GM19328 (cell line): ENCODE measurements around the gene BRD3OS.
"Not testable (repeated sequence)": the region's sequence is repeated elsewhere in the genome, so short reads cannot be mapped to it uniquely, and the experiment has no call there.

Source experiments
- ATAC-seq: cut with Tn5 transposase; IDR thresholded peaks from one replicate; pipeline ENCODE4 v1.9.1; 2021; ENCODE audit warnings: mild to moderate bottlenecking, moderate library complexity; ENCODE audit not compliant: unreplicated experiment

The BRD3OS gene

DNA sequence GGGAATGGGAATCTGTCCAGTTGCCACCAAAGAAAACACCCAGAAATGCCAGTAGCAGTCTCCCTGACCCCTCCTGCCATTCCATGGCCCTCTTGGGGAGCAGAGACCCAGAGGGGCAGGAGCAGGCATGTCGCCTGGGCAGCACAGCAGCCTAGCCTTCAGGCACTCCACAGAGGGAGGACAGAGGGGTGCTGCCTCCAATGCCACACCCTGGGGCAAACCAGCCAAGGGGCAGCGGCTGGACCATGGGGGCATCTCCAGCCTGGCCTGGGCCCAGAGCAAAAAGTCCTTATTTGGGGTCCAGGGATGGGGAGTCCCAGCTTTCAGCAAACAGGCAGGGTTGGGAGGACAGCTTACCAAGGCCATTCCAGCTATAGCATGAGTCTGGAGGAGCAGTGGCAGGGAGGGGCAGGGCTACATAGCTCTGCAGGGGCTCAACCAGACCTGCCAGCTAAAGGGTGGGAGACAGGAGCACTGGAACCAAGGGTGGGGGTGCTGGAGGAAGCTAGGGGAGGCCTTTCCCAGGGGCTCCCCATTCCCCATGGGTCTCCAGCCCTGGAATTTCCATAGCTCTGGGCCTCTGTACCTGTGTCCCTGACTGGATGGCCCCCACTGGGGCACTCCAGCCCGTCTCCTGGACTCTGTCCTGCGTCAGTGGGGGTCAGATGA is 35.9 kb downstream of the BRD3OS start:
- no peak for ATAC-seq

DNA sequence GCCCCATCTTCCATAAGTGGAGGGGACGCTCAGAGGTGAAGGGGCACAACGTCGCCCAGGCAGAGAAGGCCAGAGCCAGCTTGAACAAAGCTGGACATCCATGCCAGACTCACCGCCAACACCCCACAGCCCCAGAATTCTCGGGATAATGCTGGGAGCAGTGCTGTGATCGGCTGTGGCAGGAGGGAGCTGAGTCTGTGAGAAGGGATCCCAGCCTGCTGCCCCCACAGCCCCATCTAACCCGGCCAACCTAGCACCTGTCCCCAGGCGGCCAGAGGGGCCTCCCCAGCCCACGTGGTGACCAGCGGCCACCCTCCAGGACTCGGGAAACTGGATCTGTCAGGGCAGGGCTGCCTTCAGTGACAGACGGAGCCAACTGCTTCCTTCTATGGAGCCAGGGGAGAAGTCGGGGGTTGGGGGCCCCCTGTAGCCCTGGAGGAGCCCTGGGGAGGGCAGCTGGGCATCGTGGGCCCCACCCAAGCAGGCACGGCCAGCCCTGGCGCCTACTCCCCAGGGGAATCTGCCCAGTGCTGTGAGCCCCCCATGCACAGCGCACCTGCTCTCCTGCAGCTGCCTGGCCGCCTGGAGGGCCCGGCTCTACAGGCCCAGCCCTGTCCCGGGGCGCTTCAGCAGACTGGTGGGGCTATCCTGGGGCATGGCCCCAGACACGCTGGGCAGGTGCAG is 36.5 kb downstream of the BRD3OS start:
- ATAC-seq = no peak

- no peak for ATAC-seq
Measured at GRCh38 chr9:134062461-134063087, 37.3 kb downstream of the BRD3OS start.

GRCh38 chr9:134063088-134063570 is 37.8 kb downstream of the BRD3OS start:
- ATAC-seq = no peak

GRCh38 chr9:134063571-134064450 is 38.5 kb downstream of the BRD3OS start:
- ATAC-seq = no peak

- no peak for ATAC-seq
Measured at GRCh38 chr9:134064711-134065110, 39.4 kb downstream of the BRD3OS start.

- no peak for ATAC-seq
Measured at GRCh38 chr9:134065612-134066419, 40.5 kb downstream of the BRD3OS start.

DNA sequence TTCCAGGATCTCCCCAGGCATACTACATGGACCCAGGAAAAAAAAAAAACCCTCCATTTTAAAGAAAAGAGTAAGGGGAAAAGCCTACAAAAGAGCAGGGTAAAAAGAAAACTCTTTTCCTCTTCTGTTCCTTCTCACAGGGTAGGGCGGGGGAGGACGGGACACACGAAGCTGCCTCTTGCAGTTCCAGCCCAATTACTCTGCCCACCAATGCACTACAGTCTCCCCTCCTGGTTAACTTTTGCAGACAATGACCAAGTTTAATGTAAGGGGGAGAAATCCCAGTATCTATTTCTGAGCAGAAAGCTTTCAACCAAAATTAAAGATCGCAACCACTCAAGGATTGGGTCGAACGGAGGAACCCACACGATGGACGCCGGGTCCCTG is 41.2 kb downstream of the BRD3OS start:
- no peak for ATAC-seq

GRCh38 chr9:134066913-134067851 is 41.9 kb downstream of the BRD3OS start:
- ATAC-seq = peak; percentile 20

GRCh38 chr9:134067904-134068743 is 42.8 kb downstream of the BRD3OS start, which contains the start of gene BRD3:
BRD3 (minus strand) TSS chr9:134068026; CDS start chr9:134053477, 14,549 bp downstream.
- peak; percentile 82 for ATAC-seq

DNA sequence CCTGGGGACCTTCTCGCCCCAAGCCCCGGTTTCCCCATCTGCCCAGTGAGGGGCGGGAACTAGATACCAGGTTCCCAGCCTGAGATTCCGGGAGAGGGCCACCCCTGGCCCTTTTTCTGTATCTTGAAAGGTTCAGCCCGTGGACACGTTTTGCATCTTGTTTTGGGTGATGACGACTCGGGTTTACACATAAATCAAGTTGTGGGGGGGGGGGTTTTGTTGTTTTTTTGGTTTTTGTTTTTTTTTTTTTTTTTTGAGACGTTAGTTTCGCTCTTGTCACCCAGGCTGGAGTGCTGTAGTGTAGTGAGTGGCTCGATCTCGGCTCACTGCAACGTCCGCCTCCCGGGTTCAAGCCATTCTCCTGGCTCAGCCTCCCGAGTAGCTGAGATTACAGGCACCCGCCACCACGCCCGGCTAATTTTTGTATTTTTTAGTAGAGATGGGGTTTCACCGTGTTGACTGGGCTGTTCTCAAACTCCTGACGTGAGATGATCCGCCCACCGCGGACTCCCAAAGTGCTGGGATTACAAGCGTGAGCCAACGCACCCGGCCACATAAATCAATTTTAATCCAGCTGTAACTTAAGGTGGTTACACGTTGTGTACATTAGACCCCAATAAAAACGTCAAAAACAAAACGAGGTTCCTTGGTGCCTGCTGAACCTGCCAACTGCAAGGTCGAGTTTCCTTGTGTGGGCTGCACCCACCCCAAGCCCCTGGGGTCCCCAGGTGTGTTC is 43.6 kb downstream of the BRD3OS start:
- ATAC-seq = no peak

DNA sequence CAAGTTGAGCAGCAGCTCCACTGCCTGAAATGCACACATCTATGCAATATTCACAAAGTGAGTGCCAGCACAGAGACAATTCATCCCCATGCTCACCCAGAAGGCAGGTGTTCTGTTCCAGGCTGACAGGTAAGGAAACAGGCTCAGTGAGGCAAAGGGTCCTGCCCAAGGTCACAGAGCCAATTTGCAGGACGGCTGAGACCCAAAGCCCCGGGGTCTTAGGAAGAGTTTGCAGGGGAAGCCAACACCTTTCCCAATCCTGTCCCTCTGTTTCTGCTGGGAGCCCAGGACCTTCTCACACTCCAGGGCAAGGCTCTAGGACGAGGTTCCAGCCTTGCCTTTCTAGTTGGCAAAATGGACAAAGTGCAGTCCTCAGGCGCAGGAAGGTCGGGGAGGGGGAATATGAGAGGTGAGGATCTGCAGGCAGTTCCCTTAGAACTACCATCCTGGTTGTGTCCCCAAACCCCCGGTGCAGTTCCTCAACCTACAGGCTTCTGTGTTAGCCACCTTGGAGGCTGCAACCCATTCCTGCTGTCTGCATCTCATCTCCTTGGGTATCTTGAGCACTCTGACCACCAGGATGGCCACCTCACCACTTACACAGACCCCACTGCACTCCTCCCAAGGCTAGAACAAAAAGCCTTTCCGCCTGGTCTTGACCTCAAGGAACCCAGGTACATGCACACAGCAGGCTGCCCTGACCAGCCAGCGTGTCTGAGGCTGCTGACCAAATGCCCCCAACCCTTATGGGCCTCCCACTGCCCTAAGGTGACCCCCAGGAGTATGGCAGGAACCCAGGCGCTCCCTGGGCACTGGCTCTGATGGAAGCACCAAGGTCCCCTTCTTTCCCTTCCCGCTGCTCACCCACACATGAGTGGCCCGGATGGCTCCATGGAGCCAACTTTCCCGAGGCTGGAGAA is 44.5 kb downstream of the BRD3OS start:
- ATAC-seq = no peak

DNA sequence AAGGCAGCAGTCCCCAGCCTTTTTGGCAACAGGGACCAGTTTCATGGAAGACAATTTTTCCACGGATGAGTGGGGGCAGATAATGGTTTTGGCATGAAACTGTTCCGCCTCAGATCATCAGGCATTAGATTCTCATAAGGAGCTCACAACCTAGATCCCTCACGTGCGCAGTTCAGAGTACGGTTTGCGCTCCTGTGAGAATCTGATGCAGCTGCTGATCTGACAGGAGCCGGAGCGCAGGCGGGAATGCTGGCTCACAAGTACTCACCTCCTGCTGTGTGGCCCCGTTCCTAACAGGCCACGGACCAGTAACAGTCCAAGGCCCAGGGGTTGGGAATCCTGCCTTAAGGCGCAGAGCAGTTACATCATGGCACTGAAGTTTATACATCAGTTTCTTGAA is 45.9 kb downstream of the BRD3OS start:
- ATAC-seq = no peak

DNA sequence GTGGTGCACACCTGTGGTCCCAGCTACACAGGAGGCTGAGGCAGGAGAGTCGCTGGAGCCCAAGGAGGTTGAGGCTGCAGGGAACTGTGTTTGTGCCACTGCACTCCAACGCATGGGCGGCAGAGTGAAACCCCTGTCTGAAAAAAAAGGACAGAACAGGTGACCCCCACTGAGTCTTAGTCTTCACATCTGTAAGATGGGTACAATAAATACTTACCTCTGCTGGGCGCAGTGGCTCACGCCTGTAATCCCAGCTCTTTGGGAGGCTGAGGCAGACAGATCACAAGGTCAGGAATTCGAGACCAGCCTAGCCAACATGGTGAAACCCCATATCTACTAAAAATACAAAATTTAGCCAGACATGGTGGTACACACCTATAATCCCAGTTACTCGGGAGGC is 47.4 kb downstream of the BRD3OS start:
- not testable (repeated sequence) for ATAC-seq

- ATAC-seq = no peak
Measured at GRCh38 chr9:134073500-134073899, 48.2 kb downstream of the BRD3OS start.

DNA sequence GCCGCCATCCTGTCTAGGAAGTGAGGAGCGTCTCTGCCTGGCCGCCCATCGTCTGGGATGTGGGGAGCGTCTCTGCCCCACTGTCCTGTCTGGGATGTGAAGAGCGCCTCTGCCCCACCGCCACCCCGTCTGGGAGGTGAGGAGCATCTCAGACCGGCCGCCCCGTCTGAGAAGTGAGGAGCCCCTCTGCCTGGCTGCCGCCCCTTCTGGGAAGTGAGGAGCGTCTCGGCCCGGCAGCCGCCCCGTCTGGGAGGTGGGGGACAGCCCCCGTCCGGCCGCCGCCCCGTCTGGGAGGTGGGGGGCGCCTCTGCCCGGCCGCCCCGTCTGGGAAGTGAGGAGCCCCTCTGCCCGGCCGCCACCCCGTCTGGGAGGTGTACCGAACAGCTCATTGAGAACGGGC is 50.4 kb downstream of the BRD3OS start:
- ATAC-seq = not testable (repeated sequence)
